Osteocyte (in vitro differentiated cells): ENCODE measurements around the gene SHISA8. TPM values are rescaled to one million over a fixed set of nuclear protein-coding genes. Genes with fewer than 3 reads are reported as not detected.

Source experiments
- DNase-seq: peaks from one replicate; pipeline ENCODE4 v3.0.0; 2021; ENCODE audit warnings: mixed read lengths; ENCODE audit not compliant: unreplicated experiment; ENCODE audit errors: extremely low spot score
- H3K27ac Mint-ChIP-seq: one replicate; pipeline ENCODE4 v1.8.0; 2021; ENCODE audit warnings: mild to moderate bottlenecking, mixed read lengths; ENCODE audit not compliant: unreplicated experiment
- H3K27me3 Mint-ChIP-seq: one replicate; pipeline ENCODE4 v1.8.0; 2021; ENCODE audit warnings: mixed read lengths; ENCODE audit not compliant: unreplicated experiment
- H3K36me3 Mint-ChIP-seq: one replicate; pipeline ENCODE4 v1.8.0; 2021; ENCODE audit warnings: mixed read lengths; ENCODE audit not compliant: unreplicated experiment
- H3K4me1 Mint-ChIP-seq: one replicate; pipeline ENCODE4 v1.8.0; 2021; ENCODE audit warnings: mixed read lengths; ENCODE audit not compliant: unreplicated experiment
- H3K4me3 Mint-ChIP-seq: one replicate; pipeline ENCODE4 v1.8.0; 2021; ENCODE audit warnings: mild to moderate bottlenecking, moderate library complexity, mixed read lengths; ENCODE audit not compliant: unreplicated experiment
- H3K9me3 Mint-ChIP-seq: one replicate; pipeline ENCODE4 v1.8.0; 2021; ENCODE audit warnings: mixed read lengths; ENCODE audit not compliant: unreplicated experiment
- total RNA-seq: library from RNA; stranded (reverse); gene quantifications from 2 replicates; pipeline ENCODE4 v1.2.1, GENCODE V29; 2021
- TF ChIP-seq, protein P1 (sequence below): fragments of 200-600 bp; sonication (generic); IDR thresholded peaks from 2 replicates; pipeline ENCODE4 v1.5.0; 2021; ENCODE audit warnings: antibody characterized with exemption, mild to moderate bottlenecking, moderate library complexity

The SHISA8 gene
- total RNA-seq, 1 donor from 2014 or later, result not detected

GRCh38 chr22:41909310-41910049 lies 5.4 kb downstream of the SHISA8 start:
- H3K27me3 Mint-ChIP-seq, result peaks cover 23% of the 10 kb centered on the region
- H3K4me3 Mint-ChIP-seq, result peak overlapping the region; percentile 32
- H3K4me1 Mint-ChIP-seq, result peaks cover 13% of the 10 kb centered on the region
- H3K27ac Mint-ChIP-seq, result no peak overlapping the region
- no peaks in the 10 kb centered on the region for H3K9me3 Mint-ChIP-seq
- DNase-seq, result no peak
- TF ChIP-seq, protein P1, sequence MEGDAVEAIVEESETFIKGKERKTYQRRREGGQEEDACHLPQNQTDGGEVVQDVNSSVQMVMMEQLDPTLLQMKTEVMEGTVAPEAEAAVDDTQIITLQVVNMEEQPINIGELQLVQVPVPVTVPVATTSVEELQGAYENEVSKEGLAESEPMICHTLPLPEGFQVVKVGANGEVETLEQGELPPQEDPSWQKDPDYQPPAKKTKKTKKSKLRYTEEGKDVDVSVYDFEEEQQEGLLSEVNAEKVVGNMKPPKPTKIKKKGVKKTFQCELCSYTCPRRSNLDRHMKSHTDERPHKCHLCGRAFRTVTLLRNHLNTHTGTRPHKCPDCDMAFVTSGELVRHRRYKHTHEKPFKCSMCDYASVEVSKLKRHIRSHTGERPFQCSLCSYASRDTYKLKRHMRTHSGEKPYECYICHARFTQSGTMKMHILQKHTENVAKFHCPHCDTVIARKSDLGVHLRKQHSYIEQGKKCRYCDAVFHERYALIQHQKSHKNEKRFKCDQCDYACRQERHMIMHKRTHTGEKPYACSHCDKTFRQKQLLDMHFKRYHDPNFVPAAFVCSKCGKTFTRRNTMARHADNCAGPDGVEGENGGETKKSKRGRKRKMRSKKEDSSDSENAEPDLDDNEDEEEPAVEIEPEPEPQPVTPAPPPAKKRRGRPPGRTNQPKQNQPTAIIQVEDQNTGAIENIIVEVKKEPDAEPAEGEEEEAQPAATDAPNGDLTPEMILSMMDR, result no peak
- H3K36me3 Mint-ChIP-seq, result peaks cover 10% of the 10 kb centered on the region

DNA sequence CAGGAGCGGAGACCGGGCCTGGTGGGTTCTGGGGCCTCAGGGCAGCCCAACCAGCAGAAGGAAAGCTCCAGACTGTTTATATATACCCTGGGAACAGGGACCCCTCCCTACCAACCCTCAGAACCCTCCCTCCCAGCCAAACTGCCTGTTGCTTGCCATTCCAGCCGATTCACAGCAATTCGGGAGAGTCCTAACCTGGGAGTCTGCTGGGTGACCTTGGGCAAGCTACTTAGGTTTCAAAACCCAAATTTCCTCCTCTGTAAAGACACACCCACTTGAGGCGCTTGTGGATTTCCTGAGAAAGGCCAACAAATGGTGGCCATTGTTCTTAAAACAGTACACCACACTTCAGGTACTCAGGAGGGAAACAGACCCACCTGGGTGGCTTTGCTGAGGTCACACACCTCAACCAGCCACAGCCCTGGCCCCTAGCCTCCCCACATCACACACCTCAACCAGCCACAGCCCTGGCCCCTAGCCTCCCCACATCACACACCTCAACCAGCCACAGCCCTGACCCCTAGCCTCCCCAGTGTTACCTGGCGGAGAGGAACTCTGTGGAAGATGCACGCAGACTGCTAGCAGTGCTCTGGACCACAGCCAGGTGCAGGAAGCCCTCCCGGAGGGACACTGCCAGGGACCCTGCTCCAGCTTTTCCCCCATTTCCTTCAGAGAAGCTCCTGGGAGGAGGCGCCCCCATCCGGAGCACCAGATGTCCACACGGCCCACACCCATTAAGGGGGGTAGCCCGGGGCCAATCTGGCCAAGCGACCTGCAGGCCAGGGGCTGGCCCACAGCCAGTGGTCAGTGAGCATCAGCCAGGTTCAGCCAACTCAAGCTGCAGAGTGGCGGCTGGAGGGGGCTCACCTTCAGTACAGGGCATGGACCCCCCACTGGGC lies 6.2 kb downstream of the SHISA8 start:
- no peaks in the 10 kb centered on the region for H3K9me3 Mint-ChIP-seq
- DNase-seq, result no peak
- H3K27ac Mint-ChIP-seq, result no peak overlapping the region
- TF ChIP-seq, protein P1, result no peak
- peaks cover 23% of the 10 kb centered on the region for H3K27me3 Mint-ChIP-seq
- no peak overlapping the region for H3K4me3 Mint-ChIP-seq
- H3K36me3 Mint-ChIP-seq, result peaks cover 15% of the 10 kb centered on the region
- H3K4me1 Mint-ChIP-seq, result peaks cover 13% of the 10 kb centered on the region

GRCh38 chr22:41907436-41908401 lies 7.2 kb downstream of the SHISA8 start:
- TF ChIP-seq, protein P1, result no peak
- H3K4me1 Mint-ChIP-seq, result peaks cover 11% of the 10 kb centered on the region
- DNase-seq, result no peak
- H3K9me3 Mint-ChIP-seq, result no peaks in the 10 kb centered on the region
- peaks cover 16% of the 10 kb centered on the region for H3K27me3 Mint-ChIP-seq
- peaks cover 15% of the 10 kb centered on the region for H3K36me3 Mint-ChIP-seq
- H3K27ac Mint-ChIP-seq, result no peak overlapping the region
- no peak overlapping the region for H3K4me3 Mint-ChIP-seq

- Mint-ChIP-seq H3K27ac (no peak overlapping the region), H3K27me3 (peaks cover 7% of the 10 kb centered on the region), H3K9me3 (no peaks in the 10 kb centered on the region), H3K36me3 (peaks cover 15% of the 10 kb centered on the region), H3K4me3 (no peak overlapping the region), H3K4me1 (peaks cover 11% of the 10 kb centered on the region)
- TF ChIP-seq, protein P1, result no peak
- no peak for DNase-seq
Observed at GRCh38 chr22:41906822-41907221, 8.1 kb downstream of the SHISA8 start.
